GM23338 (cell line): ENCODE measurements around the gene CECR2. TPM values are rescaled to one million over a fixed set of nuclear protein-coding genes. Genes with fewer than 3 reads are reported as not detected.

ENCODE experiments used
- ATAC-seq: fragments of 200-7000 bp; cut with Tn5 transposase; 3 replicates; pipeline ENCODE4 v1.9.1; 2020
- DNase-seq: peaks from one replicate; pipeline ENCODE4 v3.0.0-alpha.2; 2015; ENCODE audit warnings: low spot score
- H2AFZ ChIP-seq: fragments of 200-600 bp; sonication (generic); 2 replicates; pipeline ENCODE4 v1.8.0; 2016; ENCODE audit warnings: antibody characterized with exemption, mild to moderate bottlenecking, moderate library complexity
- H3F3A ChIP-seq: fragments of 200-600 bp; sonication (generic); replicated peaks from 2 replicates; pipeline ENCODE4 v1.8.0; 2017; ENCODE audit warnings: antibody characterized with exemption, mixed run types, low read depth
- H3K27ac ChIP-seq: fragments of 200-600 bp; sonication (generic); 2 replicates; pipeline ENCODE4 v1.6.1; 2016; ENCODE audit warnings: low read depth
- H3K27me3 ChIP-seq: fragments of 200-600 bp; sonication (generic); 2 replicates; pipeline ENCODE4 v1.8.0; 2016; ENCODE audit warnings: mild to moderate bottlenecking, mixed run types, moderate library complexity; ENCODE audit not compliant: insufficient read depth
- H3K36me3 ChIP-seq: fragments of 200-600 bp; sonication (generic); 2 replicates; pipeline ENCODE4 v1.8.0; 2016; ENCODE audit warnings: mild to moderate bottlenecking; ENCODE audit not compliant: insufficient read depth
- H3K4me1 ChIP-seq: fragments of 200-600 bp; sonication (generic); 2 replicates; pipeline ENCODE4 v1.8.0; 2016; ENCODE audit warnings: mild to moderate bottlenecking, moderate library complexity; ENCODE audit not compliant: insufficient read depth
- H3K4me2 ChIP-seq: fragments of 200-600 bp; sonication (generic); 2 replicates; pipeline ENCODE4 v1.7.1; 2017; ENCODE audit warnings: mixed run types
- H3K4me3 ChIP-seq: fragments of 200-600 bp; sonication (generic); 2 replicates; pipeline ENCODE4 v1.6.1; 2016; ENCODE audit warnings: mixed run types
- H3K79me2 ChIP-seq: fragments of 200-600 bp; sonication (generic); replicated peaks from 2 replicates; pipeline ENCODE4 v1.8.0; 2017; ENCODE audit warnings: mild to moderate bottlenecking; ENCODE audit not compliant: insufficient read depth
- H3K9me2 ChIP-seq: fragments of 200-600 bp; sonication (generic); 2 replicates; pipeline ENCODE4 v1.8.0; 2017; ENCODE audit not compliant: insufficient read depth
- H4K20me1 ChIP-seq: fragments of 200-600 bp; sonication (generic); replicated peaks from 2 replicates; pipeline ENCODE4 v1.8.0; 2017; ENCODE audit warnings: mild to moderate bottlenecking; ENCODE audit not compliant: insufficient read depth
- H3K27ac Mint-ChIP-seq: 2 replicates; pipeline ENCODE4 v1.8.0; 2020; ENCODE audit warnings: inconsistent platforms, mild to moderate bottlenecking, moderate library complexity, mixed read lengths
- H3K27me3 Mint-ChIP-seq: 3 replicates; pipeline ENCODE4 v1.8.0; 2022; ENCODE audit warnings: low read depth, mild to moderate bottlenecking, moderate library complexity, mixed read lengths, inconsistent platforms; ENCODE audit not compliant: insufficient read depth, poor library complexity
- H3K36me3 Mint-ChIP-seq: 3 replicates; pipeline ENCODE4 v1.8.0; 2021; ENCODE audit warnings: low read depth, mild to moderate bottlenecking, inconsistent platforms, moderate library complexity, mixed read lengths
- H3K4me1 Mint-ChIP-seq: 3 replicates; pipeline ENCODE4 v1.8.0; 2020; ENCODE audit warnings: mild to moderate bottlenecking, inconsistent platforms, mixed read lengths
- H3K4me3 Mint-ChIP-seq: 3 replicates; pipeline ENCODE4 v1.8.0; 2021; ENCODE audit warnings: moderate library complexity, mild to moderate bottlenecking, inconsistent platforms, mixed read lengths
- H3K9me3 Mint-ChIP-seq: 3 replicates; pipeline ENCODE4 v1.8.0; 2020; ENCODE audit warnings: moderate library complexity, mild to moderate bottlenecking, inconsistent platforms, mixed read lengths
- CREB1 ChIP-seq: fragments of 250-450 bp; sonication (Bioruptor Pico); IDR thresholded peaks from 2 replicates; pipeline ENCODE4 v1.5.0; 2020; ENCODE audit warnings: low read depth, mild to moderate bottlenecking, moderate library complexity
- CTCF ChIP-seq, 2 experiments: fragments of 200-600 bp in 1 of 2; sonication (generic) in 1 of 2; conservative IDR thresholded peaks; 2 replicates each; pipeline versions ENCODE4 v1.5.1 to v1.6.1; 2016 to 2017; ENCODE audit warnings: antibody characterized with exemption in 2 of 2, low read depth in 2 of 2, mild to moderate bottlenecking in 2 of 2, moderate library complexity in 1 of 2
- ETS1 ChIP-seq: IDR thresholded peaks from 2 replicates; pipeline ENCODE4 v1.6.1; 2016; ENCODE audit warnings: antibody characterized with exemption
- EZH2 ChIP-seq: fragments of 200-600 bp; sonication (generic); IDR thresholded peaks from one replicate; pipeline ENCODE4 v1.8.0; 2017; ENCODE audit warnings: antibody characterized with exemption, mild to moderate bottlenecking, low read depth; ENCODE audit not compliant: unreplicated experiment
- EZH2phosphoT487 ChIP-seq: fragments of 200-600 bp; sonication (generic); IDR thresholded peaks from one replicate; pipeline ENCODE4 v1.8.1; 2018; ENCODE audit warnings: antibody characterized with exemption; ENCODE audit not compliant: unreplicated experiment
- JUNB ChIP-seq: IDR thresholded peaks from one replicate; pipeline ENCODE4 v1.6.1; 2016; ENCODE audit warnings: antibody characterized with exemption; ENCODE audit not compliant: unreplicated experiment
- NANOG ChIP-seq: IDR thresholded peaks from 2 replicates; pipeline ENCODE4 v1.6.1; 2016; ENCODE audit warnings: antibody characterized with exemption, borderline replicate concordance
- POLR2AphosphoS5 ChIP-seq: IDR thresholded peaks from 2 replicates; pipeline ENCODE4 v1.6.1; 2016; ENCODE audit warnings: antibody characterized with exemption, low read depth
- REST ChIP-seq: IDR thresholded peaks from one replicate; pipeline ENCODE4 v1.6.1; 2018; ENCODE audit warnings: antibody characterized with exemption; ENCODE audit not compliant: unreplicated experiment
- STAT1 ChIP-seq: IDR thresholded peaks from one replicate; pipeline ENCODE4 v1.6.1; 2016; ENCODE audit warnings: antibody characterized with exemption; ENCODE audit not compliant: unreplicated experiment
- ZNF114 ChIP-seq: fragments of 250-450 bp; sonication (Bioruptor Pico); IDR thresholded peaks from 2 replicates; pipeline ENCODE4 v1.5.0; 2020; ENCODE audit warnings: mild to moderate bottlenecking, moderate library complexity
- ZNF331 ChIP-seq: fragments of 250-450 bp; sonication (Bioruptor Pico); IDR thresholded peaks from 2 replicates; pipeline ENCODE4 v1.5.0; 2020; ENCODE audit warnings: low read depth, mild to moderate bottlenecking, moderate library complexity
- ZNF462 ChIP-seq: fragments of 250-450 bp; sonication (Bioruptor Pico); IDR thresholded peaks from 2 replicates; pipeline ENCODE4 v1.5.0; 2020; ENCODE audit warnings: mild to moderate bottlenecking, moderate library complexity
- polyA plus RNA-seq: library from polyadenylated mRNA; unstranded; fragments of >200 nt; fragmentation: Nextera tagmentation; extraction: Ambion mirVana; gene quantifications from 2 replicates; pipeline ENCODE4 v1.2.1, GENCODE V29; 2016
- total RNA-seq: library from RNA; depleted of rRNA; stranded (reverse); fragments of >200 nt; shearing (Covaris generic); gene quantifications from 2 replicates; pipeline ENCODE4 v1.2.3, GENCODE V29; 2014

CECR2 gene
- total and polyA plus RNA-seq, 2 experiments from 2014 or later, result 18.4 to 110 TPM

- no peak overlapping the region for H3K27ac Mint-ChIP-seq
- H3K27me3 Mint-ChIP-seq, result no peaks in the 10 kb centered on the region
- DNase-seq (no peak), ATAC-seq (no peak)
- no peaks in the 10 kb centered on the region for H4K20me1 ChIP-seq
- no peaks in the 10 kb centered on the region for H3K36me3 ChIP-seq
- H3K4me1 ChIP-seq, result no peaks in the 10 kb centered on the region
- no peaks in the 10 kb centered on the region for H3K9me3 Mint-ChIP-seq
- no peaks in the 10 kb centered on the region for H3K36me3 Mint-ChIP-seq
- H3K27ac ChIP-seq, result no peak overlapping the region
- TF ChIP-seq NANOG (no peak), EZH2 (no peak), ZNF462 (CRISPR knock-in tag) (no peak), REST (no peak), JUNB (no peak), CTCF (conservative IDR thresholded peaks at IDR 0.05; ENCODE audit: low read depth in 2 of 2) (no peak), POLR2AphosphoS5 (no peak), ETS1 (no peak), EZH2phosphoT487 (no peak), ZNF114 (no peak), ZNF331 (CRISPR knock-in tag) (no peak), CREB1 (no peak), STAT1 (no peak)
- no peaks in the 10 kb centered on the region for H3K27me3 ChIP-seq
- no peak overlapping the region for H3K4me3 ChIP-seq
- no peak overlapping the region for H3K4me3 Mint-ChIP-seq
- H3K79me2 ChIP-seq, result no peaks in the 10 kb centered on the region
- H3F3A ChIP-seq, result peaks cover 11% of the 10 kb centered on the region
- H3K4me1 Mint-ChIP-seq, result peaks cover 4% of the 10 kb centered on the region
- no peaks in the 10 kb centered on the region for H3K9me2 ChIP-seq
- no peak overlapping the region for H2AFZ ChIP-seq
- H3K4me2 ChIP-seq, result no peak overlapping the region
Observed at GRCh38 chr22:17343766-17344165, 25.5 kb upstream of the CECR2 start.
